ENCODE results near the gene FAM118A. TPM values are rescaled to one million over a fixed set of nuclear protein-coding genes. Genes with fewer than 3 reads are reported as not detected.

FAM118A gene
- total and polyA plus RNA-seq, 9 of the 15 experiments (the other 6 are each of a cell fraction or from before 2014, with no cell fraction given), result 17.0 to 223 (median 59.4) TPM

- TF ChIP-seq NFRKB (IDR thresholded peaks at IDR 0.05; ENCODE audit: low read depth) (peak; percentile 83), NFE2 (IDR thresholded peaks at IDR 0.05; ENCODE audit: low read depth) (peak; percentile 21; the same call in 1 of the 2 replicates), THAP12 (CRISPR knock-in tag; IDR thresholded peaks at IDR 0.05) (no peak), ATF6 (CRISPR knock-in tag; IDR thresholded peaks at IDR 0.05) (no peak), ZFPM2 (CRISPR knock-in tag; IDR thresholded peaks at IDR 0.05) (no peak), CC2D1A (IDR thresholded peaks at IDR 0.05) (no peak), NRF1 (conservative IDR thresholded peaks at IDR 0.05 in 1 of 2, IDR thresholded peaks at IDR 0.05 in 1 of 2) (peak; percentile 25 to 26; a peak in 3 of 4 replicates), E2F6 (IDR thresholded peaks at IDR 0.05; ENCODE audit: borderline replicate concordance in 1 of 2, extremely low read depth in 1 of 2, insufficient read depth in 1 of 2, insufficient read length in 1 of 2, low read depth in 1 of 2, low read length in 1 of 2, poor library complexity in 1 of 2, severe bottlenecking in 1 of 2) (peak in 1 of 2 experiments; percentile 55), KAT8 (IDR thresholded peaks at IDR 0.05; ENCODE audit: low read depth) (no peak), TAL1 (IDR thresholded peaks at IDR 0.05) (peak; percentile 75), ZNF23 (CRISPR knock-in tag; IDR thresholded peaks at IDR 0.05) (no peak), AFF1 (IDR thresholded peaks at IDR 0.05; ENCODE audit: low read depth in 1 of 2, partially characterized antibody in 2 of 2) (no peak), KLF13 (tag; IDR thresholded peaks at IDR 0.05; ENCODE audit: borderline replicate concordance, low read depth) (peak; percentile 32; the same call in 1 of the 2 replicates), TCF3 (CRISPR knock-in tag; IDR thresholded peaks at IDR 0.05) (peak; percentile 82), ZNF696 (CRISPR knock-in tag; conservative IDR thresholded peaks at IDR 0.05) (no peak), DEAF1 (CRISPR knock-in tag; IDR thresholded peaks at IDR 0.05) (no peak)
These were observed 4.5 kb downstream of the FAM118A start (continued) for GRCh38 chr22:45314054-45314721.

Measured in K562 (cell line).